ENCODE results near the gene PTPRM.

Gene PTPRM

GRCh38 chr18:7899078-7899477, 332.0 kb downstream of the PTPRM start:
- FAIRE-seq (no peak), DNase-seq (ENCODE audit: insufficient read length) (no peak)
- TF ChIP-seq TAF1 (IDR thresholded peaks at IDR 0.05; ENCODE audit: borderline replicate concordance, low read depth, low read length), result no peak
- no peak for TF ChIP-seq POLR2A (IDR thresholded peaks at IDR 0.05; ENCODE audit: low read depth, low read length)
- no peak for TF ChIP-seq POLR2AphosphoS5 (IDR thresholded peaks at IDR 0.05; ENCODE audit: low read depth, low read length)

GRCh38 chr18:7900091-7900490, 333.0 kb downstream of the PTPRM start:
- FAIRE-seq (no peak), DNase-seq (ENCODE audit: insufficient read length) (no peak)
- TF ChIP-seq TAF1 (IDR thresholded peaks at IDR 0.05; ENCODE audit: borderline replicate concordance, low read depth, low read length) (no peak), POLR2AphosphoS5 (IDR thresholded peaks at IDR 0.05; ENCODE audit: low read depth, low read length) (no peak), POLR2A (IDR thresholded peaks at IDR 0.05; ENCODE audit: low read depth, low read length) (no peak)

- TF ChIP-seq TAF1 (IDR thresholded peaks at IDR 0.05; ENCODE audit: borderline replicate concordance, low read depth, low read length) (no peak), POLR2AphosphoS5 (IDR thresholded peaks at IDR 0.05; ENCODE audit: low read depth, low read length) (no peak), POLR2A (IDR thresholded peaks at IDR 0.05; ENCODE audit: low read depth, low read length) (no peak)
- DNase-seq (ENCODE audit: insufficient read length), result no peak
- no peak for FAIRE-seq
These were observed 334.5 kb downstream of the PTPRM start for GRCh38 chr18:7901657-7902056.

- no peak for FAIRE-seq
- TF ChIP-seq POLR2AphosphoS5 (IDR thresholded peaks at IDR 0.05; ENCODE audit: low read depth, low read length) (no peak), TAF1 (IDR thresholded peaks at IDR 0.05; ENCODE audit: borderline replicate concordance, low read depth, low read length) (no peak), POLR2A (IDR thresholded peaks at IDR 0.05; ENCODE audit: low read depth, low read length) (no peak)
- DNase-seq (ENCODE audit: insufficient read length), result no peak
These were observed 335.3 kb downstream of the PTPRM start for GRCh38 chr18:7902399-7902839.

- no peak for DNase-seq (ENCODE audit: insufficient read length)
- TF ChIP-seq TAF1 (IDR thresholded peaks at IDR 0.05; ENCODE audit: borderline replicate concordance, low read depth, low read length), result no peak
- TF ChIP-seq POLR2AphosphoS5 (IDR thresholded peaks at IDR 0.05; ENCODE audit: low read depth, low read length), result no peak
- no peak for TF ChIP-seq POLR2A (IDR thresholded peaks at IDR 0.05; ENCODE audit: low read depth, low read length)
- FAIRE-seq, result no peak
These were observed 337.4 kb downstream of the PTPRM start for GRCh38 chr18:7904529-7904928.

- TF ChIP-seq TAF1 (IDR thresholded peaks at IDR 0.05; ENCODE audit: borderline replicate concordance, low read depth, low read length), result no peak
- no peak for TF ChIP-seq POLR2AphosphoS5 (IDR thresholded peaks at IDR 0.05; ENCODE audit: low read depth, low read length)
- TF ChIP-seq POLR2A (IDR thresholded peaks at IDR 0.05; ENCODE audit: low read depth, low read length), result no peak
- FAIRE-seq (no peak), DNase-seq (ENCODE audit: insufficient read length) (no peak)
These were observed 341.7 kb downstream of the PTPRM start for GRCh38 chr18:7908681-7909299.

GRCh38 chr18:7914834-7915670, 347.9 kb downstream of the PTPRM start:
- DNase-seq (ENCODE audit: insufficient read length) (no peak), FAIRE-seq (no peak)
- TF ChIP-seq TAF1 (IDR thresholded peaks at IDR 0.05; ENCODE audit: borderline replicate concordance, low read depth, low read length) (no peak), POLR2A (IDR thresholded peaks at IDR 0.05; ENCODE audit: low read depth, low read length) (no peak)

GRCh38 chr18:7918701-7919100, 351.6 kb downstream of the PTPRM start:
- TF ChIP-seq POLR2AphosphoS5 (IDR thresholded peaks at IDR 0.05; ENCODE audit: low read depth, low read length) (no peak), TAF1 (IDR thresholded peaks at IDR 0.05; ENCODE audit: borderline replicate concordance, low read depth, low read length) (no peak), POLR2A (IDR thresholded peaks at IDR 0.05; ENCODE audit: low read depth, low read length) (no peak)
- FAIRE-seq, result no peak
- DNase-seq (ENCODE audit: insufficient read length), result no peak

- TF ChIP-seq POLR2A (IDR thresholded peaks at IDR 0.05; ENCODE audit: low read depth, low read length), result no peak
- no peak for TF ChIP-seq POLR2AphosphoS5 (IDR thresholded peaks at IDR 0.05; ENCODE audit: low read depth, low read length)
- TF ChIP-seq TAF1 (IDR thresholded peaks at IDR 0.05; ENCODE audit: borderline replicate concordance, low read depth, low read length), result no peak
- DNase-seq (ENCODE audit: insufficient read length) (no peak), FAIRE-seq (no peak)
These were observed 352.4 kb downstream of the PTPRM start for GRCh38 chr18:7919565-7919964.

GRCh38 chr18:7921938-7922587, 354.9 kb downstream of the PTPRM start:
- FAIRE-seq (no peak), DNase-seq (ENCODE audit: insufficient read length) (no peak)
- no peak for TF ChIP-seq TAF1 (IDR thresholded peaks at IDR 0.05; ENCODE audit: borderline replicate concordance, low read depth, low read length)
- no peak for TF ChIP-seq POLR2AphosphoS5 (IDR thresholded peaks at IDR 0.05; ENCODE audit: low read depth, low read length)
- no peak for TF ChIP-seq POLR2A (IDR thresholded peaks at IDR 0.05; ENCODE audit: low read depth, low read length)

- no peak for DNase-seq (ENCODE audit: insufficient read length)
- no peak for TF ChIP-seq POLR2A (IDR thresholded peaks at IDR 0.05; ENCODE audit: low read depth, low read length)
- FAIRE-seq, result no peak
These were observed 356.0 kb downstream of the PTPRM start for GRCh38 chr18:7923105-7923504.

GRCh38 chr18:7924616-7925015, 357.5 kb downstream of the PTPRM start:
- FAIRE-seq, result no peak
- no peak for TF ChIP-seq POLR2AphosphoS5 (IDR thresholded peaks at IDR 0.05; ENCODE audit: low read depth, low read length)
- no peak for TF ChIP-seq TAF1 (IDR thresholded peaks at IDR 0.05; ENCODE audit: borderline replicate concordance, low read depth, low read length)
- TF ChIP-seq POLR2A (IDR thresholded peaks at IDR 0.05; ENCODE audit: low read depth, low read length), result no peak
- DNase-seq (ENCODE audit: insufficient read length), result no peak

All from GM12892 (cell line).